IPS-15b (cell line): Measurements from ENCODE around the gene BST2.

ENCODE experiments used
- H3K27me3 ChIP-seq: one replicate; pipeline ENCODE4 v1.6.1; 2013; ENCODE audit warnings: low read length; ENCODE audit not compliant: control insufficient read depth, insufficient read depth
- H3K36me3 ChIP-seq: one replicate; pipeline ENCODE4 v1.6.1; 2013; ENCODE audit warnings: low read length; ENCODE audit not compliant: control insufficient read depth, insufficient read depth
- H3K4me1 ChIP-seq: one replicate; pipeline ENCODE4 v1.6.1; 2013; ENCODE audit warnings: mild to moderate bottlenecking, low read length; ENCODE audit not compliant: control insufficient read depth, insufficient read depth
- H3K4me3 ChIP-seq: one replicate; pipeline ENCODE4 v1.5.1; 2013; ENCODE audit warnings: low read depth, low read length
- H3K9ac ChIP-seq: one replicate; pipeline ENCODE4 v1.6.1; 2013; ENCODE audit warnings: low read depth, mild to moderate bottlenecking, low read length
- H3K9me3 ChIP-seq: one replicate; pipeline ENCODE4 v1.6.1; 2013; ENCODE audit warnings: mild to moderate bottlenecking, low read length; ENCODE audit not compliant: control insufficient read depth, insufficient read depth

The BST2 gene

GRCh38 chr19:17435218-17435617 lies 29.8 kb upstream of the BST2 start:
- no peak overlapping the region for H3K9ac ChIP-seq

GRCh38 chr19:17431417-17431816 lies 26.0 kb upstream of the BST2 start:
- no peaks in the 10 kb centered on the region for H3K9me3 ChIP-seq
- H3K27me3 ChIP-seq = no peaks in the 10 kb centered on the region
- no peak overlapping the region for H3K4me3 ChIP-seq
- H3K9ac ChIP-seq = no peak overlapping the region
- H3K4me1 ChIP-seq = no peaks in the 10 kb centered on the region
- no peaks in the 10 kb centered on the region for H3K36me3 ChIP-seq

More at GRCh38 chr19:17435218-17435617, 29.8 kb upstream of the BST2 start:
- no peaks in the 10 kb centered on the region for H3K36me3 ChIP-seq
- no peaks in the 10 kb centered on the region for H3K27me3 ChIP-seq
- no peak overlapping the region for H3K4me3 ChIP-seq
- no peaks in the 10 kb centered on the region for H3K4me1 ChIP-seq
- no peaks in the 10 kb centered on the region for H3K9me3 ChIP-seq

DNA sequence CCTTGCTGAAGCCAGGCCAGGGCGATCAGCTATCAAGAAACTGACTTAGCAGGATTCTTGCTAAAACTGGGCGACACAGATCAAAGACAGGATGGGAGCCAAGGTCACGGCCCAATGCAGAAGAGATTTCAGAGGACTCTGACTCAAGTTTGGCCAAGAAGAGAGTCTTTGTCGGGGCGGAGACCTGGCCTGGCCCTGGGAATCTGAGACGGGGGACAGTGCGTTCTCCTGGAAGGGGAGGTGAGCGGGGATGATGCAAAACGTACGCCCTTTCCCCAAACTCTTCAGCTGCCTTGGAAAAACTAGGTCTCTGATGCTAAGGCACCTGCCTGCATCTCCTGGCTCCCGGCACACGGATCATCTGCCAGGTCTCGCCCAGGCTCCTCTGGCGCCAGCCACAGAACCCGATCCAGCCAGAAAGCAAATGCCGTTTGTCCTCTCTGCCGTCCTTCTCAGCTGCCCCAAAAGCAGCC lies 24.2 kb upstream of the BST2 start:
- H3K36me3 ChIP-seq = no peaks in the 10 kb centered on the region
- H3K27me3 ChIP-seq = no peaks in the 10 kb centered on the region
- no peaks in the 10 kb centered on the region for H3K9me3 ChIP-seq
- no peak overlapping the region for H3K4me3 ChIP-seq
- H3K4me1 ChIP-seq = no peaks in the 10 kb centered on the region
- no peak overlapping the region for H3K9ac ChIP-seq

DNA sequence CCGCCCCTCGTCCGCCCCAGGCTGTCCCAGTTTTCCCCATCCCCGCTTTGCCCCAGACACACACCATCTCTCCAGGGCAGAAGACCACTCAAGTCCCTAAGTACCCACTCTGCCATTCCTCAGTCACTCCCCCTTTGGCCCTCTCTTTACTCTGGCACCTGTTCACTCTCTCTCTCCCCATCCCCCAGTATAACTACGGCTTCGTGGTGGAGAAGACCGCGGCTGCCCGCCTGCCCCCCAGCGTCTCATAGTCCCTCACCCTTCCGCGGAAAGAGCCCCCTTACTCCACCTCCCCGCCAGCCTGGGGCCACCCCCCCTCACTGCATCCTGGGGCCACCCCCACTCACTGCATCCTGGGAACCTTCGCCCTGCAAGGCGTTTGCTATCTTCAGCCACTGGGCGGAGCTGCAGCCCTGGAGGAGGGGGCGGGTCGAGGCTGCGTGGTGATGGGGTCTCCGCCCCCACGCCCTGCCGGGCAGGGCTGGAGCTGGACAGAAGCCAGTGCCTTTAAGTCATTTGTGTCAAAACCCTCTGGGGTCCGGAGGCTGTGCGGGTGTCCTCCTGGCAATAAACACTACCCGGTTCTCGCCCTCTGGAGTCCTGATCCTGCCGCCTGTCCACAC lies 19.4 kb upstream of the BST2 start:
- Histone ChIP-seq H3K9me3 (no peaks in the 10 kb centered on the region), H3K4me1 (no peaks in the 10 kb centered on the region), H3K27me3 (no peaks in the 10 kb centered on the region), H3K9ac (no peak overlapping the region), H3K4me3 (peak overlapping the region; percentile 39), H3K36me3 (no peaks in the 10 kb centered on the region)

DNA sequence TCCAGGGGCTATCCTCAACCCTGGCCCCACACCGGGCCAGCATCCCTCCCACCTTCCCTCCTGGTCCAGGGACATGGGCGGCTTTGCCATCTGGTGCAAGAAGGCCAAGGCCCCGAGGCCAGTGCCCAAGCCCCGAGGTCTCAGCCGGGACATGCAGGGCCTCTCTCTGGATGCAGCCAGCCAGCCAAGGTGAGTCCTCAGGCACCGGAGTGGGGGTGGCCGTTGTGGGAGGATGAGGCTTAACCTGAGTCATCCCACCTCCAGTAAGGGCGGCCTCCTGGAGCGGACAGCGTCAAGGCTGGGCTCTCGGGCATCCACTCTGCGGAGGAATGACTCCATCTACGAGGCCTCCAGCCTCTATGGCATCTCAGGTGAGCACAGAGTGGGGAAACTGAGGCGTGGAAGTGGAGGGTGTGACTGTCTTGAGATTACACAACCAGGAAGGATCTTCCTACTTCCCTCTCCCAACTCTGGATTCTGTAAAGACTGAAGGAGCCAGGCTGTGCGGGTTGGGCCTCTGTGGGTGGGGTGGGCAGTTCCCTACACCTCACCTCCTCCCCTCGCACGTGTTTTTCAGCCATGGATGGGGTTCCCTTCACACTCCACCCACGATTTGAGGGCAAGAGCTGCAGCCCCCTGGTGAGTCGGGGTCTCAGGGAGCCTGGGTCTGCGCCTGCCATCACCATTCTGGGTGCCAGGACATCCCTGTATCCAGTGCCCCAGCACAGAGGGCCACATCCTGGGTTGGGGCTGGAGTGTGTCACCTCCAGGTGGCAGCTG lies 18.2 kb upstream of the BST2 start:
- H3K4me1 ChIP-seq = no peaks in the 10 kb centered on the region
- no peaks in the 10 kb centered on the region for H3K27me3 ChIP-seq
- no peak overlapping the region for H3K4me3 ChIP-seq
- no peak overlapping the region for H3K9ac ChIP-seq
- no peaks in the 10 kb centered on the region for H3K36me3 ChIP-seq
- H3K9me3 ChIP-seq = no peaks in the 10 kb centered on the region

GRCh38 chr19:17421942-17422341 lies 16.5 kb upstream of the BST2 start:
- Histone ChIP-seq H3K4me1 (no peaks in the 10 kb centered on the region), H3K4me3 (no peak overlapping the region), H3K9ac (no peak overlapping the region), H3K27me3 (no peaks in the 10 kb centered on the region), H3K36me3 (no peaks in the 10 kb centered on the region), H3K9me3 (no peaks in the 10 kb centered on the region)

- H3K4me3 ChIP-seq = peak overlapping the region; percentile 93
Measured at GRCh38 chr19:17420475-17420924, 15.1 kb upstream of the BST2 start.

GRCh38 chr19:17419621-17420474 lies 14.4 kb upstream of the BST2 start, which contains the start of gene MVB12A:
MVB12A (plus strand) TSS chr19:17420047; CDS start chr19:17420136, 89 bp downstream.
- H3K4me3 ChIP-seq = peak within 1 kb of the TSS; percentile 93
- no peaks in the 10 kb centered on the region for H3K9me3 ChIP-seq
- H3K27me3 ChIP-seq = no peaks in the 10 kb centered on the region
- H3K9ac ChIP-seq = peak within 1 kb of the TSS; percentile 78
- peaks cover 4% of the 10 kb centered on the region for H3K4me1 ChIP-seq
- H3K36me3 ChIP-seq = no peaks in the 10 kb centered on the region

More at GRCh38 chr19:17420475-17420924, 15.1 kb upstream of the BST2 start:
- H3K4me1 ChIP-seq = peaks cover 3% of the 10 kb centered on the region
- no peaks in the 10 kb centered on the region for H3K36me3 ChIP-seq
- no peaks in the 10 kb centered on the region for H3K9me3 ChIP-seq
- peak overlapping the region; percentile 54 for H3K9ac ChIP-seq
- no peaks in the 10 kb centered on the region for H3K27me3 ChIP-seq

- H3K9ac ChIP-seq = peak overlapping the region; percentile 78
- H3K36me3 ChIP-seq = no peaks in the 10 kb centered on the region
- no peaks in the 10 kb centered on the region for H3K9me3 ChIP-seq
- H3K4me3 ChIP-seq = peak overlapping the region; percentile 53
- H3K4me1 ChIP-seq = peaks cover 7% of the 10 kb centered on the region
- no peaks in the 10 kb centered on the region for H3K27me3 ChIP-seq
Measured at GRCh38 chr19:17419154-17419620, 13.8 kb upstream of the BST2 start.

DNA sequence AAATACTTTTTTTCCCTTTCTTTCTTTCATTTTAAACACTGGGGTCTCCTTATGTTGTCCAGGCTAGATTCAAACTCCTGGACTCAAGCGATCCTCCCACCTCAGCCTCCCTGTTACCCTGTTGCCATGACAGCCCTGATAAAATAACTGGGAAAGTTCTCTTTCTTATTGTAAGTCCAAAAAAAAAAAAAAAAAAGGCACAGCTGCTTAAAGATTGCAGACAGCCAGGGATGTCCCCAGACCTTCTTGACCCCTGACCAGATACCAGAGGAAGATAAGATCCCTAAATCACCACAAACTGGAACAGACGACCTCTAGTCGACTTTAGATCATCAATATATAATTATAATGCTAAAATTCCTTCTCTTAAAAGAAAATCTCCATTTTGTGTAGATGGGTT lies 13.3 kb upstream of the BST2 start:
- Histone ChIP-seq H3K4me1 (peaks cover 7% of the 10 kb centered on the region), H3K9me3 (no peaks in the 10 kb centered on the region), H3K27me3 (peaks cover 1% of the 10 kb centered on the region), H3K9ac (no peak overlapping the region), H3K36me3 (no peaks in the 10 kb centered on the region), H3K4me3 (peak overlapping the region; percentile 53)

DNA sequence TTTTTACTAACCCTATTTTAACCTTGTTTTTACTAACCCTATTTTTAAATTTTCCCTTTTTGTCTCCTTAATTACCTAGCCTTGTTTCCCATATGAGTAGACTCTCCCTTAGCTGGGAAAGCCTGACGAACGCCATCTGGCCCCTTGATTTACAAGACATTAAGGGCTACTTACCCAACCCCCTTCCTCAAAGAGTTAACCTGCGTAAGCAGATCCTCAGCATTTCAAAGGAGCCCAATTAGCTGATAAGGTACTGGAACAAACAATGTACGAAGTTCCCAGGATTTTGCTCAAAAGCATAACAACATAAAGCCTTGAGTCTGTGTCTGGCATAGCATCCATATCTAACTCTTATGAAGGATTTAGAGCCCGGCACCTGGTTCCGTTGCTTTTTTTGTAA lies 9.7 kb upstream of the BST2 start:
- peak overlapping the region; percentile 27 for H3K4me3 ChIP-seq
- H3K27me3 ChIP-seq = peaks cover 3% of the 10 kb centered on the region
- no peaks in the 10 kb centered on the region for H3K9me3 ChIP-seq
- peaks cover 11% of the 10 kb centered on the region for H3K4me1 ChIP-seq
- no peak overlapping the region for H3K9ac ChIP-seq
- H3K36me3 ChIP-seq = no peaks in the 10 kb centered on the region
